ENCODE data around the gene CALD1. TPM values are rescaled to one million over a fixed set of nuclear protein-coding genes. Genes with fewer than 3 reads are reported as not detected.

Gene CALD1
- total RNA-seq, 1 experiment from 2014 or later, result 107 TPM

- no peak overlapping the region for H3K14ac ChIP-seq (ENCODE audit: insufficient read depth, low read length)
- TF ChIP-seq CTCF (conservative IDR thresholded peaks at IDR 0.05), result peak; percentile 74
- H2BK5ac ChIP-seq (ENCODE audit: insufficient read length, low read length), result no peak overlapping the region
- H2AFZ ChIP-seq (ENCODE audit: low read length), result no peak overlapping the region
- H3K23ac ChIP-seq (ENCODE audit: insufficient read length, low read depth, low read length), result no peak overlapping the region
- no peak overlapping the region for H3K9ac ChIP-seq (ENCODE audit: extremely low read depth, insufficient read length, low read length)
- H2BK20ac ChIP-seq (ENCODE audit: low read depth, low read length, poor library complexity, severe bottlenecking), result no peak overlapping the region
- Mint-ChIP-seq H3K27me3 (ENCODE audit: low read depth) (no peaks in the 10 kb centered on the region), H3K9me3 (no peaks in the 10 kb centered on the region; a peak in 1 of 5 replicates), H3K27ac (no peak overlapping the region), H3K4me3 (no peak overlapping the region), H3K36me3 (ENCODE audit: insufficient read depth in 1 of 3, low read depth in 3 of 3) (peaks cover 32 to 82% (median 64%) of the 10 kb centered on the region in 3 experiments; a peak in 6 of 7 replicates), H3K4me1 (no peaks in the 10 kb centered on the region)
- no peak overlapping the region for H2AK5ac ChIP-seq (ENCODE audit: insufficient read length, low read length)
- H4K91ac ChIP-seq (ENCODE audit: insufficient read length, low read depth, low read length), result no peak overlapping the region
- H3K27ac ChIP-seq (ENCODE audit: insufficient read length, low read depth, low read length), result no peak overlapping the region
- H3K4ac ChIP-seq (ENCODE audit: low read depth, low read length), result no peak overlapping the region
- H3K4me2 ChIP-seq (ENCODE audit: insufficient read depth, insufficient read length, low read length), result no peak overlapping the region
- no peak overlapping the region for H4K8ac ChIP-seq (replicated peaks; ENCODE audit: insufficient read length, low read depth, low read length)
- H2BK15ac ChIP-seq (ENCODE audit: low read depth, low read length), result no peak overlapping the region
- no peak overlapping the region for H2BK12ac ChIP-seq (ENCODE audit: insufficient read length, low read depth, low read length)
- no peak overlapping the region for H3K18ac ChIP-seq (ENCODE audit: insufficient read length, low read depth, low read length)
- no peaks in the 10 kb centered on the region for H3K79me1 ChIP-seq (ENCODE audit: insufficient read depth, low read depth, low read length, poor library complexity, severe bottlenecking)
- no peaks in the 10 kb centered on the region for H3K27me3 ChIP-seq (ENCODE audit: insufficient read depth, low read length)
- no peak overlapping the region for H4K5ac ChIP-seq (ENCODE audit: insufficient read length, low read depth, low read length)
- no peaks in the 10 kb centered on the region for H3K9me3 ChIP-seq (ENCODE audit: control insufficient read depth, low read depth, low read length)
- H3K56ac ChIP-seq (ENCODE audit: insufficient read length, low read depth, low read length), result no peak overlapping the region
- no peak overlapping the region for H3T11ph ChIP-seq (ENCODE audit: low read length)
- no peaks in the 10 kb centered on the region for H3K4me1 ChIP-seq (ENCODE audit: insufficient read depth, low read length)
- H4K20me1 ChIP-seq (ENCODE audit: control insufficient read depth, insufficient read depth, insufficient read length), result no peaks in the 10 kb centered on the region
- no peaks in the 10 kb centered on the region for H3K79me2 ChIP-seq (ENCODE audit: insufficient read depth, low read length)
- no CpG with 5 or more reads among the region's 9 CpGs for WGBS (ENCODE audit: extremely low coverage, insufficient read length, low lambda C conversion rate)
- H2BK120ac ChIP-seq (ENCODE audit: low read depth, low read length, poor library complexity, severe bottlenecking), result no peak overlapping the region
- no peaks in the 10 kb centered on the region for H3K23me2 ChIP-seq (ENCODE audit: insufficient read length, low read depth, low read length, poor library complexity, severe bottlenecking)
- DNase-seq, result no peak
Observed at GRCh38 chr7:134954197-134955082, 175.0 kb downstream of the CALD1 start.

Data from H9 (cell line).